ENCODE measurements around the gene CCDC7.

GRCh38 chr10:32556783-32557395, 110.9 kb downstream of the CCDC7 start:
- no peak for TF ChIP-seq CTCF (IDR thresholded peaks at IDR 0.05)
- no peak for TF ChIP-seq POLR2A (IDR thresholded peaks at IDR 0.05)

Measured in Peyer's patch (tissue), 4 donors.